Renal pelvis (tissue), 4 donors: ENCODE results near the gene MED12L. TPM values are rescaled to one million over a fixed set of nuclear protein-coding genes. Genes with fewer than 3 reads are reported as not detected.

Experiments used
- DNase-seq: peaks from one replicate; pipeline ENCODE4 v3.0.0-alpha.2; 2013
- polyA plus RNA-seq, 3 donors: library from polyadenylated mRNA; unstranded; fragments of 120-200 nt; gene quantifications; one replicate each; pipeline ENCODE4 v1.2.1, GENCODE V29; 2013; ENCODE audit not compliant: insufficient read length in 3 of 3

Gene MED12L
- polyA plus RNA-seq, 3 donors, result 2.2 to 2.7 (median 2.6) TPM

DNA sequence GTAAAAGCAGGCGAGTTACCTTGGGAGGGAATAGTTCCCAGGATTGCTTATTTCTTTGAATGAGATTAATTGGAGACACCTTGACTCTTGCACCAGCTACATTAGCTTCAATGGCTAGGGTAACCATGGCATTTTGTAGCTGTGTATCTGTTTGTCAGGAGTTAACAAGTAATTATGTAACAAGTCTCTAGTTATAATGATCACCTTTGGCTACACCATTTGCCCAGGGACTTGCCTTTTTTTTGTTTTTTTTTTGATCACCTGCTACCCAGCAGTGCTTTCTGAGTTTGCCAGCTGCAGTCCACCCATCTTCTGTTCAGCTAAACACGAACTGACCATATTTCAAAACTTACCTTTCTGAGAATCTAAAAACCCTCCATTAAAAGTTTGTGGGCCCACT, 2.2 kb downstream of the MED12L start:
- DNase-seq, result no peak

DNA sequence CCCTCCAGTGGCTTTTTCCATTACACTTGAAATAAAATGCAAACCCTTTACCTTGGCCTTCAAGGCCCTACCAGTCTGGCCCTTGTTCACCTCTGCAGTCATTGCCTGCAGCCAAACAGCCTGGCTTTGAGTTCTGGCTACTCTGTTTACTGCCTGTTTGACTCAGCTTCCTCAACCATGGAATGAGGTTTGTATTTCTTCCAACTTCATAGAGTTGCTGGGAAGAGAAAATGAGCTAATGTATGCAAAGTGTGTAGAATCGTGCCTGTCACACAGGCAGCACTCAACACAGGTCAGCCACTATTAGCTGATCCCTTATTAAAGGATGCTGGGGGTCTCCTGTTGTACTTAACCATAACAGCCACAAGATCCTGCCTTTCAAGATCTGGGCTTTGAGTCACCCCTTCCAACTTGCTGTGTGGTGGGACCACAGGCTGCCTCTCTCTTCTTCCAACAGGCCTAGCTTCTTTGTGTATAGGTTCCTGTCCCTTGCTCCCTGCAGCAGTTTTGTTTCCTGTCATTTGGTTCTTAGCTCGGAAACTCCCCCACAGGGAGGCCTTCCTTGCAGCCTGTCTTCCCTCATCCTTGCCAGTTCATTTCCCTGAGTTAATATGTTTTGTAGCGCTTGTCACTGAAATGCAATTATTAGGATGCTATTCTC, 6.4 kb downstream of the MED12L start:
- no peak for DNase-seq

DNA sequence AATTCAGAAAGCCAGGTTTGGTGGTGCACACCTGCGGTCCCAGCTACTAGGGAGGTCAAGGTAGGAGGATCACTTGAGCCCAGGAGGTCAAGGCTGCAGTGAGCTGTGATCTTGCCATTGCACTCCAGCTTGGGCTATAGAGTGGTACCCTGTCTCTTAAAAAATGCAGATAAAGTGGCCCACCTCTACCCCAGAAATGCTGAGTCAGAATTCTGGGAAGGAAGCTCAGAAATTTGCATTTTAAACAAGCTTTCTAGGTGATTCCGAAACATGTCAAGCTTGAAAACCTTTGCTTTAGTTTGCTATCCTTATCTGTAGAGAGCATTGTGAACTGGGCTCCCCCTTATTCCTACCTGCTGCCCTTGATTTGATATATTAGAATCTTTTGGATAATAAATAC, 7.7 kb downstream of the MED12L start:
- DNase-seq, result no peak

DNA sequence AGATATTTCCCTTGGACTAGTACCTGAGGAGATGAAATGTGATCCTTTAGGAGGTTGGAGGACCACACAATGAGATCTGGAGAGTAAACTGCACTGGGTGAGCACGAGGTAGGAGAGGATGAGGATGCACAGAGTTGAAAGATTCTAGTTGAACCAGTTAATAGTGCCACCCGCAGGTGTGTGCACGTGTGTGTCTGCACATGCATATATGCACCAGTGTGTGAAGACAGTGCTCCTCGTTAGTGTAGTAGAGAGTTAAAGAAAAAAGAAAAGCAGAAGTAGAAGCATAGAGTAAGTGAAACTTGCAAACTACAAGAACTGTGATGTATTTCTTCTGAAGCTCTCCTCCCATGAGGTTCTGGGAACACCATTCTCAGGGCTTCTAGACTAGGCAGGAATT, 8.4 kb downstream of the MED12L start:
- no peak for DNase-seq

DNA sequence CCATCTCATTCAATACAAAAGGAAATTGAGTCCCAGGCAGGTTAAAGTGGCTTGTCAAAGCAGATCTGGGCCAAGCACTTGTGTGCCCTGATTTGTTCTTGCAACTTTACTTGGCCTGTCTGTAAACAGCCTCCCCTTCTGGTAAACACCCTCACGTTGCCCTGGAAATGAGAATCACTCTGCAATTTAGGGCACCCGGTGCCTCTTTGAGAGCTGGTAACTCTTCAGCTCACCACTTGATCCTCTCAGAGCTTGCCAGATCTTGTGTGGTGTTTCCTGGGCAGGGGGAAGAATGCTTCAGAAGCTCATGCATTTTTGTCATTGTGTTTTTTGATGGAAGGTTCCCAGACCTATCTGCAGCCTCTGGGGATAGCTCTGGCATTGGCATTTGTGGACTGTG, 11.3 kb downstream of the MED12L start:
- no peak for DNase-seq

DNA sequence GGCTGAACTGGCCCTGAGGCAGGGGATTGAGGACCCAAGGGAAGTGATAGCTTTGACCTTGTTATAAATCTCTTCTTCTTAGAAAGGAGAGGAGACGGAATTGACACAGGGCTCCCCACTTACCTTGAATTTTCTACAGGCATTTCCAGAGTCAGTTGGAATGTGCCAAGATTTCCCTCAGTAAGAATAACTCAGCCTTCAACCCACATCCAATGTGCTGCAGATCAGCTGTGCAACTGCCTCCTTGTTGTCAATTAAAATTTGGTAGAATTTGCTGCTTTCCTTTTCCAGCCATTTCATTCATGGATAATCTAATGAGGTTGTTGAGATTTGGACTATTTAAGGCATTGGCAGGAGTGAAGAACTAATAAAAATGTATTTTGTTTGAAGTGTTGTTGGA, 14.6 kb downstream of the MED12L start:
- DNase-seq, result no peak

DNA sequence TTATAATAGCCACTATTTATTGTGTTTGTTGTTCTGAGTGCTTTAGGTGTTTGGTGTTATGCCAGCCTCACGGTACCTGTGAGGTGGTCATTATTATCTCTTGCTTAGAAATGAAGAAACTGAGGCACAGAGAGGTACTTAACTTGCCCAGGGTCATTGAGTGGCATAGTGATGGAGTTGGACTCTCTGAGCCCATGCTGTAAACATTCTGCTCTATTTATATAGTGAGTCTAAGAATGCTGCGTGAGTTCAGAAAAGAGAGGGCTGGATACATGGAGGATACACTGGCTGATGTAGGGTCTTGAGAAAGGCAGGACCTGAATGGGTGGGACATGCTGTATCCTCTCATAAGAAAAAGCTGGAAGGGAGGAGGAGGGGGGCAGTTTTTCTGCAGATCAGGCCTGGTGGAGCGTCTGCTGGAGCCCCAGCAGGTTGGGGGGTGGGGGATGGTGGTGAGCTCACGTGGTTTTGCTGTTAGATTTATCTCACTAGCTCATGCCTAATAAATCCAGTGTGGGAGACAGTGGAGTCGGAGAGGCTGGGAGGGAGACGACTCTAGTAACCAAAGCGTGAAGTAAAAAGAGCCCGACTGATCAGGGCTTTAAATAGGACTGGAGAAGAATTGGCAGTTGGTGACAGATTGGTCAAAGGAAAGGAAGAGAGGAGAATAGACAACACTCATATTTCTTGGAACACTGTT, 16.0 kb downstream of the MED12L start:
- DNase-seq, result peak; percentile 76

DNA sequence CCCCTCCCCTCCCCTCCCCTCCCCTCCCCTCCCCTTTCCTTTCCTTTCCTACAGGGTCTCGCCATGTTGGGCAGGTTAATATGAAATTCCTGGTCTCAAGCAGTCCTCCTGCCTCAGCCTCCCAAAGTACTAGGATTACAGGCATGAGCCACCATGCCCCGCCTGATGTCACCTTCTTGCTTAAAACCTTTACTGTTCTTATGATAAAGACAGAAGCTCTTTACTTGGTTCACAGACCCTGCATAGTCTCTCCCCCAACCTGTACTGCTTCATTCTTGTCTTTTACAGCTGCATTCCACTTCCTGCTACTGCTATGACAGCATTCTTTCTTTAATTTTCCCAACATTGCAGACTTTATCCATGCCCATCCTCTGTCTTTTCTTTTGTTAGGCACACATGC, 20.8 kb downstream of the MED12L start:
- no peak for DNase-seq

DNA sequence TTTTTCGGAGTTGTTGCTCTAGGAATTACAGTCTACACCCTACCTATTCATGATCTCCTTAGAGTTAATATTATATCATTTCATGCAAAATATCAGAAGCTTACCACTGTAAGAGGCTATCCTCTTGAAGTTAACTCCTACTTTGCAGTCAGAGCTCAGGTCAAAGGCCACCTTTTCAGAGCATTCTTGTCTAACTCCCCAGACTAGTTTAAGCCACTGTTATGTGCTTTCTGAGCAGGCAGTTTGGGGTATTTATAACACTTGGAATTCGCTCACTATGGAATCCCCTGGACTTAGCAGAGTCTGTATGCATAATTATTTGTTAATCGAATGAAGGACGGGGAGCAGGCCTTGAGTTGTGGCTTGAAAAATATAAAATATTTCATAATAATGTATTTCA, 21.7 kb downstream of the MED12L start:
- DNase-seq, result no peak

DNA sequence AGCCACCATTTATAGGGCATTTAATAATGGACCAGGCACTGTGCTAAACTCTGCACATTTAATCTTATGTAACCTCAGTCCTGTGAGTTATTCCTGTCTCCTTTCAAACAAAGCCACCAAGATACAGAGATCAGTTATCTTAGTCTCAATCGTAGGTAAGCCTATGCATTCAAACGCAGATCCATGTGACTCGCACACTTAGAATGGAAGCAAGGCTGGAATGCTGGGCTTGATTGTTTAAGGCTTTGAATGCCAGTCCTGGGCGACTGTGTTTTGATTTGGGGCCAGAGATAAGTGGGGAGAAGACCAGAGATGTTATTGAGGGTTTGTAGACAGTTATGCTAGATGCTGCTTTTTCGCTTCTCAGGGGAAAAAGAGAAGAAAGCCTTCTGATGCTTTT, 22.2 kb downstream of the MED12L start:
- no peak for DNase-seq

DNA sequence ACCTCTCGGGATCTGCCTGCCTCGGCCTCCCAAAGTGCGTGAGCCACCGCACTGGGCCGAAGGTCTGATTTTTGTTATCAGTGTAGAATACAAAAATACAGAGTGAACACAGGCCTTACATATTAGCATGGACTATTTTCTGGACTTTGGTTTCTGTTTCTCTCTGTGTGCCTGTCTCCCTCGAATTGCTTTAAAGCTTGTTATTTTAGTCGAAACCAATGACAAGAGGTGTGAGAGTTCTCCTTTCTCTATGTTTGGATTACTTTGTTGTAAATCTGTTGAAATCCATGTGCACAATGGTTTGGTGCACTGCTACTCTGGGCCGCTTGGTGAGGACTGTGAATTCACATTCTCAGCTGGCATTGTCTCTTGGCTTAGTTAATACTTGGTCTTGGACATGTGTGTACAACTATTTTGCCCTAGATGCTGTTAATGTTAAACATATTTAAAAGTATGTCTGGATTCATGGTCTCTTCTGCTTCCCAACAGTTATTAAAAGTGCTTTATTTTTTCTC, 23.9 kb downstream of the MED12L start:
- DNase-seq, result no peak

DNA sequence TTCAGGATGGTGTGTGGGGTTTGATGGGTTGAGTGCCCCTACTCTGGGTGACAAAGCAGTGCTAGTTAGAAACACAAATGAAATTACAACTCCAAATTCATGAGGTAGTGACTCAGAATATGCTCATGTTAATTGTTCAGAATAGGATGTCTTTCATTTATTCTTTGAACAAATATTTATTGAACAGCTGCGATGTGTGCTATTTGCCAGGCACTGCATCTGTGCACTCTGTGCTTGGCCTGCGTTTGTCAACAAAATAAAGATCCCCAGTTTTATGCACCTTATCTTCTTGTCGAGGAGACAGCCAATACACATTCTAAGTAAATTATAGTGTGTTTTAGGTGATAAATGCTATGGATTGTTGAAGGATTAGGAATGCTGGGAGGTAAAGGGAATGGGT, 27.3 kb downstream of the MED12L start:
- DNase-seq, result no peak

DNA sequence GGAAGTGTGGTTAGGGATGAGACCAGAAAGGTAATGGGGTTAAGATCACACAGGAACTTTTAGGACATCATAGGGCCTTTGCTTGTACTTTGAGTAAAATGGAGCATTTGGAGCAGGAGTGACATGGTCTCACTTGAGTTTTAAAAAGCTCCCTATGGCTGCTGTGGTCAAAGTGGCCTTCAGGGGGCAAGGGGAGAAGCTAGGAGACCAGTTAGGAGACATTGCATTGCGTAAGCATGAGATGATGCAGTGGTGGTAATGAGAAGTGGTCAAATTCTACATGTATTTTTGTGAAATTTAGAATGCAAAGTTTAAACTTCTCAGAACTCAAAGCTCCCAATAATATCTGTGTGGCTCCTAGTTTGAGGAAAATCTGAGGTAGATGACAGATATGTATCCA, 27.9 kb downstream of the MED12L start:
- no peak for DNase-seq

DNA sequence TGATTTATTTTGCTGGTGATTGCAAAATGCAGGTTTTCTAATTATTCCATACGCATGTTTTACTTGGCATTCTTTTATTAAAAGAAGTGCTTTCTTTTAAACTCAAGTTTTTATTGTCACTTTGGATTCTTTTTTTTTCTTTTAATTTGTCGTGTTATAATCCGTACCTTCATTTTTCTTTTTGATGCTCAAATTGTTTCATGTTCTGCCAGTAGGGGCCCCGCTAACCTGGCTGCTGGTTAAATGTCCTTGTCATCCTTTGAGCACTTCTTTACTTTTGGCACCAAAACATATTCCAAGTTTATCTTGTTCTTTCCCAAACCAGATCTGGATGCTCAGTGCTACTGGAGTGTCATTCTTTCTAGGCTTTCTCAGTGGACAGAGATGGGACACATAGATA, 31.6 kb downstream of the MED12L start:
- no peak for DNase-seq

DNA sequence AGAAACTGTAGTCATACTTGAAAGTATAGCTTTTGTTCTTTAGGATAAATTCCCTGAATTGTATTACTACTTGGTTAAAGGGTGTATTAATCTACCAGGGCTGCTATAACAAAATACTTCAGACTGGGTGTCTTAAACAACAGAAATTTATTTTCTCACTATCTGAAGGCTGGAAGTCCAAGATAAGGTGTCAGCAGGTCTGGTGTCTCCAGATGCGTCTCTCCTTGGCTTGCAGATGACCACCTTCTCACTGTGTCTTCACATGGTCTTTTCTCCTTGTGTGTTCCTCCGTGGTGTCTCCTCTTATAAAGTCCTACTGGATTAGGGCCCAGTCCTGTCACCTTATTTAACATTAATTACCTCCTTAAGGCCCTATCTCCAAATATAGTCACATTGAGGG, 33.7 kb downstream of the MED12L start:
- DNase-seq, result no peak

DNA sequence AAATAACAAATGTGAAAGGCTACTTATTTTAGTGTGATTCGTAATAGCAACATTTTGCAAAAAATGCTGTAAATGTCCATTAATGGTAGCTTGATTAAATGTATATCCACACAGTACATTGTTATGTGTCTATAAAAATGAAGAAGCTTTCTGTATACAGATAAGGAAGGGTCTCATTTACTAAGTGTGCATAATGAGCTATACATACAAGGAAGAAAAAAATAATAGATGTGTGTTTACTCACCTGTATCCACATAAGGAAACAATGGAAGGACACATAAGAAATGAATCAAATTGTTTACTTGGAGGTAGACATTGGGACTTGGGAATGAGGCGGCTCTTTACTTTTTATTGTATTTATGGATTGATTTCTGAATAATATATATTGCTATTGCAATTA, 34.9 kb downstream of the MED12L start:
- no peak for DNase-seq

DNA sequence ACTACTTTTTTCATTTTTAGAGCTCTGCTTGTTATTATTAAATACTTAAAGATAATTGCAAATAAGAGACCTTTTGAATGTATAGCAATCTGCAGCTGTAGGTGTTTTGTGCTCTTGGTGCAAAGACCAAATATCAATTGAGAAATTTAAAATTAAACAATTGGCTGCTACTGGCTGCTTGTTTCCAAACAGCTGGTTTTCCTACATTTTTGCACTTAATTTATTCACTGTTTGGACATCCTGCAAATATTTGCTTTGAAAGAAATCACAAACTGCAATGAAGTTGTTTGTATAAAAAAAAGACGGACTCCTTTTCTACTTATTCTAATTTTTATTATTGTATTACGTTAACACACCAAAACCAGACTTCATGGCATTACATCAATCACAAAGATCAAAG, 35.6 kb downstream of the MED12L start:
- no peak for DNase-seq

DNA sequence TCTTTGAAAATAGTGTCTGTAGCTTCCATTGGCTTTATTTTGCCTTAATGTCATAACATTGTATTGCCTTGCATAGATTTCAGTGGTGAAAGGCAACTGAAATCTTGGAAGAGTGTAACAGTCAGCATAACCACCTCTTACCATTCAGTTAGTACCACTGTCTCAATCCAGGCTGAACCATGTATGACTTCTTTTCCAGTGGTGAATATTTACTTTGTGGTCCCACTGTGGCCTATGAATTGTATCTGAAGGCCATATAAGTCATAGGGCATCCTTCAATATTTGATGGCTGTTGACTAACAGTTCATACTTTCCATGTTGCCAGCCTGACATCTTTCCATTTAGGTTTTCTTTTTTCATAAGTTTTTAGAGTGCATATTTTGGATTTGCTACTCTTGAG, 38.4 kb downstream of the MED12L start:
- no peak for DNase-seq

DNA sequence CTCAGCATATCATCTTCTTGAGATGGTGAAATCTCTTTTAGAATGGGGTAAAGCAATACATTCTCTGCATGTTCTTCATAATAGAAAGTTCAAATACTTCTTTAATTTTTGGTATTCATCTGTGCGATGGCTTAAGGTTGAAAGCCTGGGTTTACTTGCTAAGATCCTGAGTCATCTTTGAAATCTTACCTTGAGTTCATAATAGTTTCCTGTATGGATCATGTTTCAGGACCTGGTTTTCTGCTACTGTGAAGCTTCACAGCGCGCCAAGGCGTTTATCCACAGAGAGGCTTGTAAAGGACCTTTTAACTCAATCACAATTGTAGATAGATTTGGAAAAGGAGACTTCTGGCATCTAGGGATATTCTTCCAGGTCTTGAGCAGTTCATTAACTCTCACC, 39.0 kb downstream of the MED12L start:
- DNase-seq, result no peak

DNA sequence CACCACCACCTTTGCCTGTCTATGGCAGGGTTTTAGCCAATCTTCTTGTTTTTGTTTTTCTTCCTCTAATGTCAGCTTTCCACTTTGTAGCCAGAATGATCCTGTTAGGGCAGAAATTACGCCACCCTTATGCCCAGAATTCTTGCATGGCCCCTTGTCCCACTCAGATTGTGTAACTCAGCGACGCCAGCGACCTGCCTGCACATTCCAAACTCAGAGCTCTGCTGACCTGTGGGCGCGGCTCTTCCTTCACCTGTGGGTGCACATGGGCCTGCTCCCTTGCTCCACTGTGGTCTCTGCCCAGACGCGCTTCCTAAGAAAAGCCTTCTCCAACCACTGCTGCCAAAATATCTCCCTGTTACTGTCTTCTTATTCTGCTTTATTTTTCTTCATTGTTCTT, 45.0 kb downstream of the MED12L start:
- no peak for DNase-seq

DNA sequence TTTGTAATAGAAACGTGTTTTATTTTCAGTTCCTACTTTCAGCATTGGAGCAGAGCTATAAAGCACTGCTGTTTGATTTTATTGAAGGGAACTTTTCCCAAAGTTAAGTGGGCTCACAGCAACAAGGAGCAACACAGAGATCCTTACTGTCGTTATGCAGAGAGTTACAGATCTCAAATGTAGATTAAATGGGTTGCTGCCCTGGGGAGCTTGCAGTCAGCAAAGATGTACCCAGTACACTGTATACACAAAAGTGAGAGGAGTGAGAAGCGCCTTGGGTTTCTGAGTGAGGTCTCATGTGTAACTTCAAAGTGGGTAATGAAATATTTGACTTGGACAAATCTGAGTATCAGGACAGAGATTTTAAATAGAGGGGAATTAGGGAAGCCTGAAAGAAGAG, 47.7 kb downstream of the MED12L start:
- DNase-seq, result no peak

DNA sequence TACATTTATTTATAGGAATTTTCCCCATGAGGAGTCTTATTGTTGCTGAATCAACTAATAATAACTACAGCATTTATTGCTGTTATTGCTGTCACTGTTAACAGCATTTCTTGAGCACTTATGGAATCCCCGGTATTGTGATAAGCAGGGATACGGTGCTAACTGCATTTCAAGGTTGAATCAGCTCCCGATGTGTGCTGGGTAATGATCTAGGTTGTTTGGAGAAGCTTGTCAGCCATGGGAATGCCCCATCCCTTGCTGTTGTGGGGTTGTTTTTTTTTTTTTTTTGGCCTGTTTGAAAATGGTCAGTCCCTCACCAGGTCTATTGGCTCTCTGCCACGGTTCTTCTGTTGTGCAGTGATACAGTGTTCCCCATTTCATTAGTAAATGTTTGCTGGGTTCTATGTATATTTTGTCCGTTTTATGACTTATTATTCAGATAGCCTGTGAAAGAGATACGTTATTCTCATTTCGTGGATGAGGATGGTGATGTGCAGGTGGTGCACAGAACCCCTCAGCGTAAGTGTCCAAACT, 48.5 kb downstream of the MED12L start:
- DNase-seq, result no peak

DNA sequence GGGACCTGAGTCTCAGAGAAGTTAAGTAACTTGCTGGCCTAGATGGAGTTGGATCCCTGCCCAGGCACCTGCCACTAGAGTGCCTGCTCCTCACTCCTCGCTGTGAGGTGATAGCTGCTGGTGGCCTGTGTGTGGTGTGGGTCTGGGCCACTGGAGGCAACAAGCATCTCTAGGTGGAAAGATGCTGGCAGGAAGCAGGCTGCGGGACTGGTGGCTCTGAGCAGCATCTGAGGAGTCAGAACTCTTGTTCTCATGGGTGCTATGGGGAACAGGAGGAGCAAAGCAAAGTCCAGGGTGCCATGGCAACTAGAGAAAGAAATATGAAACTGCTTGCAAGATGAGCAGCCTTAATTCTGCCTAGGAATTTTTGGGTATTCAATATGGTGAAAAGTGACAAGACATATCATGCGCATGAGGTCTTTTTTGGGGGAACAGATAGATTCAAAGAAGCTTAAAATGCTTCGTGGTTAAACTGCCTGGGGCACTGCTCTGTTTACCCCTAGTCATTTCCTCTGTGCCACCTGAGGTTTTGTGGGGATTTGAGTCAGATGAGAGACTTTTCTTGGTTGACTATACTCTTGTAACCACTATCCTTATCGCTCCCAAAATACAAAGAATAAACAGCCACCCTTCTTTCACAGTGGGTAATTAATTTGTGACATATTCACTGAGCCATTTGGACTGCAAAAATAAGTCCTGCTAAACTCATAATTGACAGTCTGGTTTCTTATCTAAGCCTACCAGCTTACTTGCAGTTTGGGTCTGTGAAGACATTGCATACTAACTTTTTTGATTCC, 50.3 kb downstream of the MED12L start:
- no peak for DNase-seq
